H1 (cell line): ENCODE measurements around the gene DOCK10. TPM values are rescaled to one million over a fixed set of nuclear protein-coding genes. Genes with fewer than 3 reads are reported as not detected.

Experiments
- CTCF ChIA-PET: fragments of 300-600 bp; sonication (Branson Sonifier 250); formaldehyde crosslinking; loops from one replicate; lab custom pipeline; 2021; ENCODE audit not compliant: partially characterized antibody; lab: Charles Lee
- POLR2A ChIA-PET: fragments of 300-600 bp; sonication (Branson Sonifier 250); formaldehyde crosslinking; loops from one replicate; lab custom pipeline; 2021; ENCODE audit warnings: inconsistent platforms; ENCODE audit not compliant: partially characterized antibody; lab: Charles Lee
- DNase-seq, 2 experiments: peaks; one replicate each; pipeline versions ENCODE4 v3.0.0 to v3.0.0-alpha.2; 2010 to 2022; ENCODE audit warnings: low spot score in 2 of 2, low read depth in 1 of 2, mixed read lengths in 1 of 2
- FAIRE-seq: peaks from 2 replicates; lab custom pipeline; 2011; peaks lifted over from hg19 to GRCh38; lab: Jason Lieb, UNC
- H2AFZ ChIP-seq: 2 replicates; pipeline ENCODE4 v1.8.1; 2012; ENCODE audit warnings: low read length, inconsistent platforms
- H2AK5ac ChIP-seq: 2 replicates; pipeline ENCODE4 v1.6.1; 2013; ENCODE audit warnings: low read depth, low read length
- H2BK120ac ChIP-seq: replicated peaks from 2 replicates; pipeline ENCODE3; 2013; ENCODE audit warnings: low read depth, low read length, inconsistent platforms
- H2BK12ac ChIP-seq: 2 replicates; pipeline ENCODE4 v1.6.1; 2013; ENCODE audit warnings: low read depth, low read length
- H2BK15ac ChIP-seq: 2 replicates; pipeline ENCODE4 v1.6.1; 2013; ENCODE audit warnings: low read length
- H2BK20ac ChIP-seq: 2 replicates; pipeline ENCODE4 v1.6.1; 2013; ENCODE audit warnings: low read length
- H2BK5ac ChIP-seq: 2 replicates; pipeline ENCODE4 v1.6.1; 2013; ENCODE audit warnings: low read depth, low read length
- H3K14ac ChIP-seq: 2 replicates; pipeline ENCODE4 v1.6.1; 2013; ENCODE audit warnings: inconsistent platforms; ENCODE audit not compliant: insufficient read length
- H3K18ac ChIP-seq: 2 replicates; pipeline ENCODE4 v1.6.1; 2013; ENCODE audit warnings: low read length; ENCODE audit errors: extremely low read depth
- H3K23ac ChIP-seq: 2 replicates; pipeline ENCODE4 v1.6.1; 2013; ENCODE audit warnings: inconsistent platforms; ENCODE audit not compliant: insufficient read length
- H3K23me2 ChIP-seq: 2 replicates; pipeline ENCODE4 v1.6.1; 2013; ENCODE audit warnings: low read depth, low read length
- H3K27ac ChIP-seq: 2 replicates; pipeline ENCODE4 v1.6.1; 2011; ENCODE audit warnings: low read depth, low read length, inconsistent platforms
- H3K27me3 ChIP-seq, 4 experiments: replicated peaks in 1 of 4; 1 replicate in 1 of 4; 2 replicates in 3 of 4; pipeline versions ENCODE4 v1.6.1 to v1.8.1; 2011 to 2013; ENCODE audit warnings: low read length in 3 of 4, mild to moderate bottlenecking in 3 of 4, inconsistent platforms in 2 of 4, mixed read lengths in 2 of 4, moderate library complexity in 1 of 4; ENCODE audit not compliant: control insufficient read depth in 3 of 4, insufficient read depth in 3 of 4; ENCODE audit errors: extremely low read depth in 1 of 4
- H3K36me3 ChIP-seq, 4 experiments: 2 replicates each; pipeline versions ENCODE4 v1.6.1 to v1.8.1; 2011 to 2013; ENCODE audit warnings: mild to moderate bottlenecking in 4 of 4, low read length in 3 of 4, moderate library complexity in 2 of 4, control low read depth in 1 of 4, inconsistent platforms in 1 of 4; ENCODE audit not compliant: insufficient read depth in 4 of 4, control insufficient read depth in 2 of 4
- H3K4ac ChIP-seq: replicated peaks from 2 replicates; pipeline ENCODE3; 2013; ENCODE audit warnings: low read length, low read depth, mixed read lengths, inconsistent platforms; ENCODE audit not compliant: insufficient read length
- H3K4me1 ChIP-seq, 4 experiments: replicated peaks in 1 of 4; 1 replicate in 1 of 4; 2 replicates in 3 of 4; pipeline versions ENCODE4 v1.6.1 to v1.8.1; 2011 to 2013; ENCODE audit warnings: low read length in 3 of 4, inconsistent platforms in 2 of 4, mixed read lengths in 1 of 4; ENCODE audit not compliant: insufficient read depth in 4 of 4, control insufficient read depth in 3 of 4
- H3K4me2 ChIP-seq, 2 experiments: 2 replicates each; pipeline versions ENCODE4 v1.6.1 to v1.8.1; 2011 to 2013; ENCODE audit warnings: low read depth in 2 of 2, low read length in 2 of 2, control low read depth in 1 of 2, inconsistent platforms in 1 of 2, mild to moderate bottlenecking in 1 of 2; ENCODE audit not compliant: insufficient read depth in 1 of 2
- H3K4me3 ChIP-seq, 4 experiments: fragments of 200-600, 300-600 bp in 1 of 4; sonication (generic), shearing (Covaris generic), sonication (Bioruptor Twin) in 1 of 4; 2 replicates each; pipeline versions ENCODE4 v1.5.1 to v1.8.1; 2011 to 2016; ENCODE audit warnings: low read length in 4 of 4, low read depth in 3 of 4, control low read depth in 2 of 4, inconsistent platforms in 2 of 4, mild to moderate bottlenecking in 2 of 4, mixed read lengths in 1 of 4, moderate library complexity in 1 of 4; ENCODE audit not compliant: insufficient read depth in 2 of 4; ENCODE audit errors: extremely low read depth in 1 of 4
- H3K56ac ChIP-seq: replicated peaks from 2 replicates; pipeline ENCODE3; 2013; ENCODE audit warnings: low read depth, mild to moderate bottlenecking, mixed read lengths, low read length, inconsistent platforms; ENCODE audit not compliant: insufficient read length
- H3K79me1 ChIP-seq: 2 replicates; pipeline ENCODE4 v1.6.1; 2013; ENCODE audit warnings: low read depth, low read length, control low read depth
- H3K79me2 ChIP-seq, 2 experiments: 2 replicates each; pipeline versions ENCODE4 v1.6.1 to v1.8.1; 2012 to 2013; ENCODE audit warnings: low read length in 2 of 2, mild to moderate bottlenecking in 2 of 2, inconsistent platforms in 1 of 2; ENCODE audit not compliant: insufficient read depth in 2 of 2, control insufficient read depth in 1 of 2
- H3K9ac ChIP-seq, 4 experiments: replicated peaks in 1 of 4; 1 replicate in 1 of 4; 2 replicates in 3 of 4; pipeline versions ENCODE4 v1.6.1 to v1.8.1; 2011 to 2013; ENCODE audit warnings: low read depth in 3 of 4, low read length in 3 of 4, control low read depth in 2 of 4, mild to moderate bottlenecking in 2 of 4, moderate library complexity in 2 of 4, inconsistent platforms in 1 of 4; ENCODE audit errors: extremely low read depth in 1 of 4
- H3K9me3 ChIP-seq, 2 experiments: 2 replicates each; pipeline versions ENCODE4 v1.6.1 to v1.8.1; 2012 to 2013; ENCODE audit warnings: mild to moderate bottlenecking in 2 of 2, moderate library complexity in 2 of 2, control low read depth in 1 of 2, inconsistent platforms in 1 of 2, low read depth in 1 of 2, low read length in 1 of 2, mixed read lengths in 1 of 2; ENCODE audit not compliant: insufficient read depth in 2 of 2
- H4K20me1 ChIP-seq, 2 experiments: replicated peaks in 1 of 2; 2 replicates each; pipeline versions ENCODE3 to v1.8.1; 2011 to 2013; ENCODE audit warnings: inconsistent platforms in 2 of 2, low read length in 2 of 2, mild to moderate bottlenecking in 1 of 2; ENCODE audit not compliant: insufficient read depth in 2 of 2, control insufficient read depth in 1 of 2
- H4K5ac ChIP-seq: 2 replicates; pipeline ENCODE4 v1.6.1; 2013; ENCODE audit warnings: low read length, low read depth, mixed read lengths, inconsistent platforms; ENCODE audit not compliant: insufficient read length
- H4K8ac ChIP-seq: 2 replicates; pipeline ENCODE4 v1.8.0; 2013; ENCODE audit warnings: mild to moderate bottlenecking, moderate library complexity, low read length, inconsistent platforms; ENCODE audit not compliant: insufficient read depth; ENCODE audit errors: extremely low read depth
- H4K91ac ChIP-seq: replicated peaks from 2 replicates; pipeline ENCODE3; 2013; ENCODE audit warnings: low read length, mixed read lengths, inconsistent platforms; ENCODE audit not compliant: insufficient read length
- BRCA1 ChIP-seq: IDR thresholded peaks from 2 replicates; pipeline ENCODE4 v1.6.1; 2012; ENCODE audit warnings: low read depth, low read length, improper control_type of control experiment
- CHD1 ChIP-seq: IDR thresholded peaks from 2 replicates; pipeline ENCODE4 v1.6.1; 2012; ENCODE audit warnings: low read depth, low read length, improper control_type of control experiment
- FOSL1 ChIP-seq: IDR thresholded peaks from 2 replicates; pipeline ENCODE4 v1.6.1; 2011; ENCODE audit warnings: mild to moderate bottlenecking, low read depth, low read length, moderate library complexity; ENCODE audit not compliant: insufficient read depth
- GABPA ChIP-seq: IDR thresholded peaks from 2 replicates; pipeline ENCODE4 v1.6.1; 2011; ENCODE audit warnings: mild to moderate bottlenecking, low read length, moderate library complexity, borderline replicate concordance; ENCODE audit not compliant: insufficient read depth
- HDAC6 ChIP-seq: IDR thresholded peaks from one replicate; pipeline ENCODE4 v1.7.1; 2012; ENCODE audit warnings: low read depth, mild to moderate bottlenecking, inconsistent platforms, low read length, moderate library complexity
- NRF1 ChIP-seq: IDR thresholded peaks from 2 replicates; pipeline ENCODE4 v1.6.1; 2011; ENCODE audit warnings: mild to moderate bottlenecking, low read depth, low read length, improper control_type of control experiment
- RXRA ChIP-seq: IDR thresholded peaks from 2 replicates; pipeline ENCODE4 v1.6.1; 2011; ENCODE audit warnings: low read depth, mild to moderate bottlenecking, low read length, moderate library complexity; ENCODE audit not compliant: insufficient read depth
- SP2 ChIP-seq: IDR thresholded peaks from 2 replicates; pipeline ENCODE4 v1.6.1; 2012; ENCODE audit warnings: mild to moderate bottlenecking, low read length, inconsistent platforms
- WGBS, 2 experiments: shearing (Covaris generic) in 1 of 2; methylation state at CpG; one replicate each; pipeline versions ENCODE4 v1.1.6 to v1.1.7; 2013 to 2015; ENCODE audit warnings: low lambda C conversion rate in 2 of 2, mixed read lengths in 2 of 2, inconsistent platforms in 1 of 2, low coverage in 1 of 2, missing lambda C conversion rate in 1 of 2; ENCODE audit not compliant: insufficient replicate concordance in 2 of 2, insufficient coverage in 1 of 2, insufficient read length in 1 of 2; ENCODE audit errors: extremely low coverage in 1 of 2, missing lambda C conversion rate in 1 of 2; 5-methylcytosine and 5-hydroxymethylcytosine counted together
- polyA plus RNA-seq, 7 experiments: library from polyadenylated mRNA; depleted of rRNA in 3 of 7; stranded (reverse) in 5 of 7; unstranded in 2 of 7; fragments of >200 nt in 5 of 7; fragments of 200-250 nt in 2 of 7; gene quantifications; 1 replicate in 5 of 7; 2 replicates in 1 of 7; 4 replicates in 1 of 7; pipeline versions ENCODE4 v1.2.1 to v1.2.3, GENCODE V29; 2011 to 2013; ENCODE audit warnings: missing spikeins in 2 of 7, mixed read lengths in 2 of 7
- total RNA-seq: library from RNA; stranded (reverse); fragmentation: NEBNext Ultra II Directional; extraction: Animal tissue kit (Norgen Biotek cat#: 25700); gene quantifications from 2 replicates; pipeline ENCODE4 v1.2.1, GENCODE V29; 2021
- TF ChIP-seq, protein P1 (sequence below): IDR thresholded peaks from 2 replicates; pipeline ENCODE4 v1.6.1; 2012; ENCODE audit warnings: low read length, inconsistent platforms
- TF ChIP-seq, protein P2 (sequence below): IDR thresholded peaks from 2 replicates; pipeline ENCODE4 v1.6.1; 2011; ENCODE audit warnings: low read depth, mild to moderate bottlenecking, low read length; ENCODE audit not compliant: insufficient read depth

The DOCK10 gene
- total and polyA plus RNA-seq, 2 of the 8 experiments (the other 6 are each of a cell fraction or from before 2014, with no cell fraction given), result 0.33 to 1.6 TPM

DNA sequence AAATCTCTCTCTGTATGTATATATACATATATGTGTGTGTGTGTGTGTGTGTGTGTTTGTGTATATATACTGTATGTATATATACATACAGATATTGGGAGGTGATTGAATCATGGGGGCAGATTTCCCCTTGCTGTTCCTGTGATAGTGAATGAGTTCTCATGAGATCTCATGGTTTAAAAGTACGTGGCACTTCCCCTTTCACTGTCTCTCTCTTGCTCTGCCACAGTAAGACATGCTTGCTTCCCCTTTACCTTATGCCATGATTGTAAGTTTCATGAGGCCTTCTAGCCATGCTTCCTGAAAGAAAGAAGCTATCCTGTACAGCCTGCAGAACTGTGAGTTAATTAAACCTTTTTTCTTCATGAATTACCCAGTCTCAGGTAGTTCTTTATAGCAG is 307.3 kb downstream of the DOCK10 start:
- POLR2A ChIA-PET, result no interaction called here
- TF ChIP-seq RXRA, result no peak
- TF ChIP-seq SP2, result no peak
- TF ChIP-seq BRCA1, result no peak
- TF ChIP-seq, protein P1, sequence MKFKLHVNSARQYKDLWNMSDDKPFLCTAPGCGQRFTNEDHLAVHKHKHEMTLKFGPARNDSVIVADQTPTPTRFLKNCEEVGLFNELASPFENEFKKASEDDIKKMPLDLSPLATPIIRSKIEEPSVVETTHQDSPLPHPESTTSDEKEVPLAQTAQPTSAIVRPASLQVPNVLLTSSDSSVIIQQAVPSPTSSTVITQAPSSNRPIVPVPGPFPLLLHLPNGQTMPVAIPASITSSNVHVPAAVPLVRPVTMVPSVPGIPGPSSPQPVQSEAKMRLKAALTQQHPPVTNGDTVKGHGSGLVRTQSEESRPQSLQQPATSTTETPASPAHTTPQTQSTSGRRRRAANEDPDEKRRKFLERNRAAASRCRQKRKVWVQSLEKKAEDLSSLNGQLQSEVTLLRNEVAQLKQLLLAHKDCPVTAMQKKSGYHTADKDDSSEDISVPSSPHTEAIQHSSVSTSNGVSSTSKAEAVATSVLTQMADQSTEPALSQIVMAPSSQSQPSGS, result no peak
- TF ChIP-seq FOSL1, result no peak
- TF ChIP-seq CHD1, result no peak
- TF ChIP-seq HDAC6, result no peak
- TF ChIP-seq NRF1, result no peak
- TF ChIP-seq, protein P2, sequence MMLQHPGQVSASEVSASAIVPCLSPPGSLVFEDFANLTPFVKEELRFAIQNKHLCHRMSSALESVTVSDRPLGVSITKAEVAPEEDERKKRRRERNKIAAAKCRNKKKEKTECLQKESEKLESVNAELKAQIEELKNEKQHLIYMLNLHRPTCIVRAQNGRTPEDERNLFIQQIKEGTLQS, result no peak
- TF ChIP-seq GABPA, result no peak

More for the DNA sequence above, 307.3 kb downstream of the DOCK10 start:
- Histone ChIP-seq H2BK12ac (no peak overlapping the region), H3K23ac (no peak overlapping the region), H3K79me2 (no peaks in the 10 kb centered on the region), H3K23me2 (no peaks in the 10 kb centered on the region), H2AFZ (no peak overlapping the region), H3K4me2 (no peak overlapping the region), H3K9me3 (peaks cover 11 to 23% of the 10 kb centered on the region in 2 experiments), H3K27me3 (no peaks in the 10 kb centered on the region), H3K27ac (no peak overlapping the region), H3K14ac (no peak overlapping the region), H4K8ac (no peak overlapping the region), H4K5ac (no peak overlapping the region), H4K91ac (no peak overlapping the region), H4K20me1 (no peaks in the 10 kb centered on the region), H3K79me1 (no peaks in the 10 kb centered on the region), H3K4me1 (no peaks in the 10 kb centered on the region), H2AK5ac (no peak overlapping the region), H2BK120ac (no peak overlapping the region), H3K4me3 (no peak overlapping the region), H2BK20ac (no peak overlapping the region), H3K56ac (no peak overlapping the region), H3K4ac (no peak overlapping the region), H2BK5ac (no peak overlapping the region), H3K36me3 (no peaks in the 10 kb centered on the region), H3K9ac (no peak overlapping the region), H2BK15ac (no peak overlapping the region), H3K18ac (no peak overlapping the region)
- no peak for DNase-seq
- CTCF ChIA-PET, result interaction anchor here (0.7 kb wide), 1 partner anchor 11 kb away, joined by 3 read pairs; no protein-coding TSS in a partner anchor
- WGBS, 2 experiments, result 94% methylated on average over 1 of the region's 1 CpG; no CpG with 5 or more reads in 1 of the 2 experiments
- no peak for FAIRE-seq
